ENCODE results near the gene RIBC1. TPM values are rescaled to one million over a fixed set of nuclear protein-coding genes. Genes with fewer than 3 reads are reported as not detected.
A peak's percentile ranks its signal among the peaks of the same experiment; 100 is the strongest.

The RIBC1 gene
- total and polyA plus RNA-seq, 5 donors from 2014 or later, result 0.39 to 1.8 (median 0.83) TPM; not detected in 1

GRCh38 chrX:53421125-53421524, 1.5 kb upstream of the RIBC1 start:
- peaks cover 10 to 54% (median 20%) of the 10 kb centered on the region in 4 donors for H3K4me1 Mint-ChIP-seq
- H3K27me3 Mint-ChIP-seq, result no peaks in the 10 kb centered on the region
- Histone ChIP-seq H3K4me1 (ENCODE audit: control insufficient read depth, insufficient read depth, low read length, poor library complexity, severe bottlenecking) (peaks cover 24% of the 10 kb centered on the region), H3K4me3 (ENCODE audit: low read depth, low read length) (peak overlapping the region; percentile 83), H3K27me3 (ENCODE audit: control insufficient read depth, insufficient read depth, low read length) (no peaks in the 10 kb centered on the region), H3K27ac (ENCODE audit: insufficient read depth, low read length, poor library complexity, severe bottlenecking) (peak overlapping the region; percentile 95), H3K36me3 (ENCODE audit: control insufficient read depth, insufficient read depth, low read length) (no peaks in the 10 kb centered on the region), H3K9me3 (ENCODE audit: control insufficient read depth in 2 of 2, low read length in 2 of 2) (no peaks in the 10 kb centered on the region)
- no peaks in the 10 kb centered on the region for H3K9me3 Mint-ChIP-seq
- H3K36me3 Mint-ChIP-seq, result peaks cover 8% of the 10 kb centered on the region
- no peak for ATAC-seq (ENCODE audit: low read depth in 2 of 2)
- DNase-seq, result no peak
- H3K4me3 Mint-ChIP-seq, result peak overlapping the region; percentile 88 to 99 (median 98)
- H3K27ac Mint-ChIP-seq, result peak overlapping the region in 2 of 3 donors; percentile 97 to 99

DNA sequence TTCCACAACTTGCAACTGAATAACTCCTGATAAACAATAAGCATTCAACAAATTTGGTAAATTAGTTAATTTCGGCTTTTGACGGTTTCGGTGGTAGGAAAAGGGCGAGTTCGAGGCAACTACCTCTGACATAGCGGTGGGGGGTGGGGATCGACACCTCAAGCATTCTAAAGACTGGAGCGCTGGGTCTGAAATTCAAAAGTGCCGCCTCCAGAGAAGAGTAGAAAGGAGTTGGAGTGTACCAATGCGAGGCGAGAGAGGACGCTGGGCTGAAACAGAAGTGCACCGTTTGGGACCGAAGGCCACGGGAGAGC, 944 bp upstream of the RIBC1 start:
- peak overlapping the region; percentile 88 to 99 (median 98) for H3K4me3 Mint-ChIP-seq
- DNase-seq (no peak), ATAC-seq (ENCODE audit: low read depth in 2 of 2) (peak; percentile 10 to 18)
- H3K9me3 Mint-ChIP-seq, result no peaks in the 10 kb centered on the region
- Histone ChIP-seq H3K27ac (ENCODE audit: insufficient read depth, low read length, poor library complexity, severe bottlenecking) (peak overlapping the region; percentile 95), H3K4me1 (ENCODE audit: control insufficient read depth, insufficient read depth, low read length, poor library complexity, severe bottlenecking) (peaks cover 24% of the 10 kb centered on the region), H3K27me3 (ENCODE audit: control insufficient read depth, insufficient read depth, low read length) (no peaks in the 10 kb centered on the region), H3K9me3 (ENCODE audit: control insufficient read depth in 2 of 2, low read length in 2 of 2) (no peaks in the 10 kb centered on the region), H3K36me3 (ENCODE audit: control insufficient read depth, insufficient read depth, low read length) (no peaks in the 10 kb centered on the region), H3K4me3 (ENCODE audit: low read depth, low read length) (peak overlapping the region; percentile 83)
- peaks cover 8% of the 10 kb centered on the region for H3K36me3 Mint-ChIP-seq
- H3K27ac Mint-ChIP-seq, result peak overlapping the region; percentile 97 to 99 (median 98)
- no peaks in the 10 kb centered on the region for H3K27me3 Mint-ChIP-seq
- H3K4me1 Mint-ChIP-seq, result peaks cover 10 to 54% (median 20%) of the 10 kb centered on the region in 4 donors

DNA sequence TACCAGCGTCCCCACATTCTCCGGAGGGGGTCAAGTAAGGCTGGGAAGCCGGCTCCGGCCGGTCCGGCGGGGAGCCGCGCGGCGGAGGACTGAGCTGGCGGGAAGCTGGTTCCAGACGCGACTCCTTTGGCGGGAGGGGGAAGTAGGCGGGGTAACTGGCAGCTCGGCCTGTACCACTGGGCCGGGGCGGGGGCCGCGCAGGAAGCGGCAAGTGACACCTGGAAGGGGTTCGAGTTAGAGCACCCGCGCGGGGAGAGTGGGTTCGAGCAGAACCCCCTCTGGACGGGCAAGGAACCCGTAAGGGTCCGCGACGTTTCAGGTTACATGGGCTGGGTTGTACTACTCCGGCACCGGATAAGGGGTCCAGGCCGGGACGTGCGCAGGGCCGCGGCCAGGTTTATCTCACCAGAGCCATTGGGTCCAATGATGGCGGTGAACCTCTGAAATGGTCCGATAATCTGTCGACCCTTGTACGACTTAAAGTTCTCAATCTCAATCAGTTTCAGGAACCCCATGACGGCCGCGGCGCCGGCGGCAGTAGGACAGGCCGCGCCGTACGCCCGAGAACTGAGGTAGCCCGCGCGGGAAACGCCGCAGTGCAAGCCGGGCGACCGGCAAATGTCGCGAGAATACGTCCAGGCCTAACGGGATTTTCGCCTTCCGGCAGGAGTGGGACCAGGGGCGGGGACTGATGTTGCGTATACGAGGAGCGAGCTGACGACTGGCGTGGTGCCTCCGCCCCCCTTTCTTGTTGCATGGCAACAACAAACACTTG, 400 bp upstream of the RIBC1 start, which contains the start of gene SMC1A:
TSS of gene SMC1A (minus strand) at position 569 of the 775 bp plus-strand sequence. CDS start at position 515, 54 bp downstream.
- Mint-ChIP-seq H3K27ac (peak within 1 kb of the TSS; percentile 97 to 99 (median 98)), H3K9me3 (no peaks in the 10 kb centered on the region), H3K36me3 (peaks cover 8% of the 10 kb centered on the region), H3K27me3 (no peaks in the 10 kb centered on the region), H3K4me1 (peaks cover 10 to 50% (median 20%) of the 10 kb centered on the region in 4 donors), H3K4me3 (peak within 1 kb of the TSS; percentile 88 to 99 (median 98))
- peak within 1 kb of the TSS; percentile 83 for H3K4me3 ChIP-seq (ENCODE audit: low read depth, low read length)
- H3K27ac ChIP-seq (ENCODE audit: insufficient read depth, low read length, poor library complexity, severe bottlenecking), result peak within 1 kb of the TSS; percentile 95
- DNase-seq (peak; percentile 93 to 99 (median 99)), ATAC-seq (ENCODE audit: low read depth in 2 of 2) (peak; percentile 90)
- peaks cover 24% of the 10 kb centered on the region for H3K4me1 ChIP-seq (ENCODE audit: control insufficient read depth, insufficient read depth, low read length, poor library complexity, severe bottlenecking)
- no peaks in the 10 kb centered on the region for H3K9me3 ChIP-seq (ENCODE audit: control insufficient read depth in 2 of 2, low read length in 2 of 2)
- no peaks in the 10 kb centered on the region for H3K27me3 ChIP-seq (ENCODE audit: control insufficient read depth, insufficient read depth, low read length)
- no peaks in the 10 kb centered on the region for H3K36me3 ChIP-seq (ENCODE audit: control insufficient read depth, insufficient read depth, low read length)

DNA sequence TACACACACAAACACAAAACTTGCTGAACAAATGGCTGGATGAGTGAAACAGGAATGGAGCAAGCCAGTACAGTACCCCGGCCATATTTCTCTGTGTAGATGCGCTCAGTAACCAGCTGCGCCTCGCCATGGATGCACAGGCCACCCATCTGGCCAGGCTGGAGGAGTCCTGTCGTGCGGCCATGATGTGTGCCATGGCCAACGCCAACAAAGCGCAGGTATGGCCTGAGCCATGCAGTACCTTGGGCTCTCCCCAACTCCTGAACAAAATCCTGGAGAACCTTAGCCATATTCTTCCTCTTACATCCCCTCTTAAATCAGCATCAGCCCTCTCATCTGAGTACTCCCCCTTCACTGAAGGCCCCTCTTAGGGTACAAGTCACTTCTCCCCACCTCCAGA, 7.1 kb downstream of the RIBC1 start:
- Mint-ChIP-seq H3K9me3 (no peaks in the 10 kb centered on the region), H3K4me3 (no peak overlapping the region), H3K4me1 (peaks cover 4 to 18% (median 9%) of the 10 kb centered on the region in 4 donors), H3K27me3 (no peaks in the 10 kb centered on the region), H3K36me3 (peaks cover 9% of the 10 kb centered on the region), H3K27ac (peak overlapping the region in 1 of 3 donors; percentile 13)
- Histone ChIP-seq H3K27me3 (ENCODE audit: control insufficient read depth, insufficient read depth, low read length) (no peaks in the 10 kb centered on the region), H3K9me3 (ENCODE audit: control insufficient read depth in 2 of 2, low read length in 2 of 2) (no peaks in the 10 kb centered on the region), H3K4me1 (ENCODE audit: control insufficient read depth, insufficient read depth, low read length, poor library complexity, severe bottlenecking) (peaks cover 9% of the 10 kb centered on the region), H3K27ac (ENCODE audit: insufficient read depth, low read length, poor library complexity, severe bottlenecking) (no peak overlapping the region), H3K4me3 (ENCODE audit: low read depth, low read length) (no peak overlapping the region), H3K36me3 (ENCODE audit: control insufficient read depth, insufficient read depth, low read length) (peaks cover 15% of the 10 kb centered on the region)
- no peak for DNase-seq
- ATAC-seq (ENCODE audit: low read depth in 2 of 2), result no peak

GRCh38 chrX:53430231-53430630, 7.6 kb downstream of the RIBC1 start:
- no peak for DNase-seq
- no peaks in the 10 kb centered on the region for H3K27me3 ChIP-seq (ENCODE audit: control insufficient read depth, insufficient read depth, low read length)
- H3K4me3 ChIP-seq (ENCODE audit: low read depth, low read length), result no peak overlapping the region
- H3K36me3 Mint-ChIP-seq, result peaks cover 9% of the 10 kb centered on the region
- peak overlapping the region in 1 of 3 donors; percentile 63 for H3K27ac Mint-ChIP-seq
- peaks cover 5 to 22% (median 10%) of the 10 kb centered on the region in 4 donors for H3K4me1 Mint-ChIP-seq
- peak overlapping the region in 1 of 4 donors; percentile 36 for H3K4me3 Mint-ChIP-seq
- no peak overlapping the region for H3K27ac ChIP-seq (ENCODE audit: insufficient read depth, low read length, poor library complexity, severe bottlenecking)
- H3K36me3 ChIP-seq (ENCODE audit: control insufficient read depth, insufficient read depth, low read length), result peaks cover 15% of the 10 kb centered on the region
- H3K4me1 ChIP-seq (ENCODE audit: control insufficient read depth, insufficient read depth, low read length, poor library complexity, severe bottlenecking), result peaks cover 9% of the 10 kb centered on the region
- H3K9me3 ChIP-seq (ENCODE audit: control insufficient read depth in 2 of 2, low read length in 2 of 2), result no peaks in the 10 kb centered on the region
- H3K27me3 Mint-ChIP-seq, result no peaks in the 10 kb centered on the region
- no peaks in the 10 kb centered on the region for H3K9me3 Mint-ChIP-seq
- no peak for ATAC-seq (ENCODE audit: low read depth in 2 of 2)

DNA sequence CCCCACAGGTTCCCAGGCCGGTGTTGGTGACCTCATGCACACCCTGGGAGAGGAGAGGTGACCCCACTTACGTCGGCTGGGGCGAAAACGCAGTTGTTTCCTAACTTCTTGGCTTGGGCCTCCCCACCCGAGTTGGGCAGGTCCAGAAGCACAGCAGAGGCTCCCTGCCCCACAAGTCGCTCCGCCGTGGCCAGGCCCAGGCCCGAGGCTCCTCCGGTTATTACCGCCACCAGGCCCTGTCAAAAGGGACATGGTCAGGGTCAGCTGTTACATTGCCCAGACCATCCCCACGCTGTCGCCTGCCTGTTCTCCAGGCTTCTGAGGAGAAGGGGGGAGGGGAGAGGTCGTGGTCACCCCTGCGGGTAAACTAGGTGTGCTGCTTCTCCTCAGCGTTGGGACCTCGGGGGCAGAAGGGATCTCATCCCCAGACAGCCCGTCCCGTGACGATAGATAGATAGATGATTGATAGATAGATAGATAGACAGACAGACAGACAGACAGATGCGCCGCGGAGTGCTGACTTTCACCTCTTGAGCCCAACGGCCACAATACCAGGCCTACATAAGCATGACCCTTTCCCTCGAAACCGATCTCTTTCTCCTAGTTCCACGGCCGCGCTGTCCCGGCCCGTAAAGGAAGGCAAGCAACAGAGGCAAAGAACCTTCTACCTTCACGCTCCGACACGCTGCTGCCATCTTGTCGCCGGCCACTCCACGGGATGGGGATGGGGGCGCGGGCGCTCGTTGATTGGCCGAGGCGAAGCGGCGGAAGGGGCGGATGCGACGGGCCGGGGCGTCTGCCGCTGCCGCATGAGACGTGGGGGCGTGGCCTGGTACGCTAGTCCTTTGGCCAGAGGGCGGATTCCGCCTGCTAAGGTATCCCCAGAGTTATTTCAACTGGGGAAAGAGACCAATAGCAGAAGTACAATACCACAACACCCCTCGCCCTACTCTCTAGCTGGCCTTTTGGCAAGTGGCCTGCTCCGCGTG, 11.3 kb downstream of the RIBC1 start, which contains the start of gene HSD17B10:
TSS of gene HSD17B10 (minus strand) at position 720 of the 989 bp plus-strand sequence. CDS start at position 695, 25 bp downstream.
- no peaks in the 10 kb centered on the region for H3K9me3 ChIP-seq (ENCODE audit: control insufficient read depth in 2 of 2, low read length in 2 of 2)
- Mint-ChIP-seq H3K9me3 (no peaks in the 10 kb centered on the region), H3K4me1 (peaks cover 5 to 31% (median 19%) of the 10 kb centered on the region in 4 donors), H3K27ac (peak within 1 kb of the TSS; percentile 80 to 98 (median 94)), H3K4me3 (peak within 1 kb of the TSS; percentile 88 to 96 (median 94)), H3K27me3 (no peaks in the 10 kb centered on the region), H3K36me3 (peaks cover 9% of the 10 kb centered on the region)
- H3K4me3 ChIP-seq (ENCODE audit: low read depth, low read length), result peak within 1 kb of the TSS; percentile 84
- peak; percentile 97 to 98 for ATAC-seq (ENCODE audit: low read depth in 2 of 2)
- DNase-seq, result peak; percentile 82 to 91 (median 83)
- peak within 1 kb of the TSS; percentile 74 for H3K27ac ChIP-seq (ENCODE audit: insufficient read depth, low read length, poor library complexity, severe bottlenecking)
- H3K4me1 ChIP-seq (ENCODE audit: control insufficient read depth, insufficient read depth, low read length, poor library complexity, severe bottlenecking), result peaks cover 12% of the 10 kb centered on the region
- H3K27me3 ChIP-seq (ENCODE audit: control insufficient read depth, insufficient read depth, low read length), result no peaks in the 10 kb centered on the region
- H3K36me3 ChIP-seq (ENCODE audit: control insufficient read depth, insufficient read depth, low read length), result peaks cover 15% of the 10 kb centered on the region

DNA sequence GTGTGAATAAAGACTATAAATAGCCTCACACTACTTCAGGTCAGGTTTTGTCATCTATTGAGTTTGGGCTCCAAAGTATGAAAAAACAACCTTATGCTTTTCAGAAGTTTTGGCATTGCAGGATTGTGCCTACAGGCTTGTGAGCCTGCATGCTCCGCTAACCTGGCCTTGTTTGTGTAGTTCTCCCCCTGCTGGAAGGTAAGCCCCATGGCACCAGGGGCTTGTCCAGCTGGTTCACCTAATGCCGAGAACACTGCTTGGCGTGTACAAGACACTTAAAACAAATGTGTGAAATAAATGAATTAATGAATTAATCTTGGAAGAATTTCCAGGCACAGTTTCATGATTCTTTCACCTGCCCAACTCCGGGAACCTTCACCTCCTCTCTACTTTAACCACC, 13.3 kb downstream of the RIBC1 start:
- no peaks in the 10 kb centered on the region for H3K9me3 Mint-ChIP-seq
- Histone ChIP-seq H3K36me3 (ENCODE audit: control insufficient read depth, insufficient read depth, low read length) (peaks cover 5% of the 10 kb centered on the region), H3K4me3 (ENCODE audit: low read depth, low read length) (peak overlapping the region; percentile 13), H3K27me3 (ENCODE audit: control insufficient read depth, insufficient read depth, low read length) (no peaks in the 10 kb centered on the region), H3K27ac (ENCODE audit: insufficient read depth, low read length, poor library complexity, severe bottlenecking) (no peak overlapping the region), H3K4me1 (ENCODE audit: control insufficient read depth, insufficient read depth, low read length, poor library complexity, severe bottlenecking) (peaks cover 18% of the 10 kb centered on the region), H3K9me3 (ENCODE audit: control insufficient read depth in 2 of 2, low read length in 2 of 2) (no peaks in the 10 kb centered on the region)
- peak; percentile 45 to 85 (median 73) for DNase-seq
- H3K4me1 Mint-ChIP-seq, result peaks cover 5 to 38% (median 19%) of the 10 kb centered on the region in 4 donors
- H3K36me3 Mint-ChIP-seq, result peaks cover 3% of the 10 kb centered on the region
- ATAC-seq (ENCODE audit: low read depth in 2 of 2), result peak; percentile 64 to 73
- no peaks in the 10 kb centered on the region for H3K27me3 Mint-ChIP-seq
- H3K27ac Mint-ChIP-seq, result peak overlapping the region in 2 of 3 donors; percentile 20 to 77
- H3K4me3 Mint-ChIP-seq, result peak overlapping the region; percentile 15 to 75 (median 36)

All from CD4-positive, CD25-positive, alpha-beta regulatory T cell (primary cell).